ENCODE measurements around the gene DCK. TPM values are rescaled to one million over a fixed set of nuclear protein-coding genes. Genes with fewer than 3 reads are reported as not detected.

DCK gene
- total RNA-seq, 4 donors from 2014 or later: 10.9 to 15.2 (median 14.6) TPM

GRCh38 chr4:70976252-70976651 is 17.2 kb upstream of the DCK start:
- no peak for DNase-seq
- Histone ChIP-seq H3K36me3 (peaks cover 0 to 3% of the 10 kb centered on the region in 2 donors), H3K4me1 (no peaks in the 10 kb centered on the region), H3K27me3 (no peaks in the 10 kb centered on the region), H3K4me3 (replicated peaks in 1 of 3) (no peak overlapping the region), H3K9me3 (no peaks in the 10 kb centered on the region), H3K27ac (no peak overlapping the region)
- WGBS, 2 donors: 93 to 95% methylated on average over 3 of the region's 3 CpGs
- TF ChIP-seq CTCF (IDR thresholded peaks at IDR 0.05): no peak
- no peak for TF ChIP-seq POLR2A (IDR thresholded peaks at IDR 0.05)
- intact Hi-C loops (cut with DNase I): no loop called here

- H3K36me3 ChIP-seq: peaks cover 0 to 3% of the 10 kb centered on the region in 2 donors
- intact Hi-C loops (cut with DNase I): no loop called here
Measured at GRCh38 chr4:70979445-70980008, 13.9 kb upstream of the DCK start.

GRCh38 chr4:70980196-70980595 is 13.3 kb upstream of the DCK start:
- H3K4me1 ChIP-seq: no peaks in the 10 kb centered on the region
- peaks cover 0 to 3% of the 10 kb centered on the region in 2 donors for H3K36me3 ChIP-seq
- no peak overlapping the region for H3K4me3 ChIP-seq (replicated peaks in 1 of 3)
- no peaks in the 10 kb centered on the region for H3K9me3 ChIP-seq
- no peak for DNase-seq
- H3K27ac ChIP-seq: no peak overlapping the region
- intact Hi-C loops (cut with DNase I): no loop called here
- H3K27me3 ChIP-seq: no peaks in the 10 kb centered on the region
- no peak for TF ChIP-seq POLR2A (IDR thresholded peaks at IDR 0.05)

More at GRCh38 chr4:70979445-70980008, 13.9 kb upstream of the DCK start:
- H3K27me3 ChIP-seq: no peaks in the 10 kb centered on the region
- 86 to 87% methylated on average over 1 of the region's 1 CpG for WGBS, 2 donors
- no peak for DNase-seq
- H3K9me3 ChIP-seq: no peaks in the 10 kb centered on the region
- H3K4me3 ChIP-seq (replicated peaks in 1 of 3): no peak overlapping the region
- TF ChIP-seq POLR2A (IDR thresholded peaks at IDR 0.05) (no peak), CTCF (IDR thresholded peaks at IDR 0.05) (no peak)
- no peak overlapping the region for H3K27ac ChIP-seq
- no peaks in the 10 kb centered on the region for H3K4me1 ChIP-seq

- Histone ChIP-seq H3K9me3 (no peaks in the 10 kb centered on the region), H3K27me3 (no peaks in the 10 kb centered on the region), H3K4me1 (no peaks in the 10 kb centered on the region), H3K36me3 (peaks cover 0 to 2% of the 10 kb centered on the region in 2 donors), H3K27ac (no peak overlapping the region), H3K4me3 (replicated peaks in 1 of 3) (no peak overlapping the region)
- no peak for TF ChIP-seq CTCF (IDR thresholded peaks at IDR 0.05)
- TF ChIP-seq POLR2A (IDR thresholded peaks at IDR 0.05): no peak
- DNase-seq: no peak
- intact Hi-C loops (cut with DNase I): no loop called here
Measured at GRCh38 chr4:70984106-70984505, 9.3 kb upstream of the DCK start.

- H3K27ac ChIP-seq: no peak overlapping the region
- H3K4me3 ChIP-seq (replicated peaks in 1 of 3): no peak overlapping the region
- no peak for DNase-seq
- H3K27me3 ChIP-seq: no peaks in the 10 kb centered on the region
- TF ChIP-seq POLR2A (IDR thresholded peaks at IDR 0.05) (no peak), CTCF (IDR thresholded peaks at IDR 0.05) (no peak)
- WGBS, 2 donors: 93% methylated on average over 1 of the region's 1 CpG
- intact Hi-C loops (cut with DNase I): no loop called here
- H3K4me1 ChIP-seq: no peaks in the 10 kb centered on the region
- H3K36me3 ChIP-seq: no peaks in the 10 kb centered on the region
- H3K9me3 ChIP-seq: no peaks in the 10 kb centered on the region
Measured at GRCh38 chr4:70984589-70984988, 8.9 kb upstream of the DCK start.
